ENCODE results near the gene KCNJ9. TPM values are rescaled to one million over a fixed set of nuclear protein-coding genes. Genes with fewer than 3 reads are reported as not detected.

Gene KCNJ9
- total RNA-seq, 5 donors from 2014 or later (not counting 1 experiment from before 2014, with no cell fraction given), result not detected

DNA sequence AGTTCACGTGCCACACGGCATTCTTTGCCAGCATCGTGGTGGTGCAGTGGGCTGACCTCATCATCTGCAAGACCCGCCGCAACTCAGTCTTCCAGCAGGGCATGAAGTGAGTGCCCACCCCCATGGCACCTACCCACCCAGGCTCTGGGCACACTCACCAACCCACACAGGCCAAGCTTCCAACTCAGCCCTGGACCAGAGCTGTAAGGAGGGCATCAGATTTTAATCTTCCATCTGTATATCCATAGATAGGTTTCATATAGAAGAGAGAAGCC is 55.5 kb downstream of the KCNJ9 start:
- peaks cover 11 to 13% of the 10 kb centered on the region in 2 donors for H3K27me3 Mint-ChIP-seq
- WGBS (ENCODE audit: insufficient coverage), result 88% methylated on average over 3 of the region's 5 CpGs
- H3K9me3 Mint-ChIP-seq, result no peaks in the 10 kb centered on the region
- H3K36me3 ChIP-seq (ENCODE audit: control insufficient read depth in 2 of 2, extremely low read depth in 1 of 2, insufficient read depth in 1 of 2, low read length in 1 of 2), result no peaks in the 10 kb centered on the region
- DNase-seq (no peak), ATAC-seq (replicated peaks in 1 of 4) (no peak)
- H3K36me3 Mint-ChIP-seq, result no peaks in the 10 kb centered on the region
- no peaks in the 10 kb centered on the region for H3K9me3 ChIP-seq
- no peak overlapping the region for H3K4me3 ChIP-seq (ENCODE audit: control insufficient read depth in 1 of 2, extremely low read depth in 1 of 2, low read length in 1 of 2)
- no peaks in the 10 kb centered on the region for H3K4me1 ChIP-seq (ENCODE audit: control insufficient read depth in 1 of 2, extremely low read depth in 1 of 2, insufficient read depth in 2 of 2, low read length in 2 of 2)
- H3K27ac ChIP-seq (ENCODE audit: low read length), result no peak overlapping the region
- no peak overlapping the region for H3K4me3 Mint-ChIP-seq
- no peaks in the 10 kb centered on the region for H3K4me1 Mint-ChIP-seq
- ChIA-PET CTCF (no interaction called here), POLR2A (no interaction called here)
- H3K27ac Mint-ChIP-seq, result no peak overlapping the region
- peaks cover 0 to 30% of the 10 kb centered on the region in 2 experiments for H3K27me3 ChIP-seq (replicated peaks in 1 of 2; ENCODE audit: control insufficient read depth in 2 of 2, extremely low read depth in 1 of 2, insufficient read depth in 2 of 2, low read length in 1 of 2)

DNA sequence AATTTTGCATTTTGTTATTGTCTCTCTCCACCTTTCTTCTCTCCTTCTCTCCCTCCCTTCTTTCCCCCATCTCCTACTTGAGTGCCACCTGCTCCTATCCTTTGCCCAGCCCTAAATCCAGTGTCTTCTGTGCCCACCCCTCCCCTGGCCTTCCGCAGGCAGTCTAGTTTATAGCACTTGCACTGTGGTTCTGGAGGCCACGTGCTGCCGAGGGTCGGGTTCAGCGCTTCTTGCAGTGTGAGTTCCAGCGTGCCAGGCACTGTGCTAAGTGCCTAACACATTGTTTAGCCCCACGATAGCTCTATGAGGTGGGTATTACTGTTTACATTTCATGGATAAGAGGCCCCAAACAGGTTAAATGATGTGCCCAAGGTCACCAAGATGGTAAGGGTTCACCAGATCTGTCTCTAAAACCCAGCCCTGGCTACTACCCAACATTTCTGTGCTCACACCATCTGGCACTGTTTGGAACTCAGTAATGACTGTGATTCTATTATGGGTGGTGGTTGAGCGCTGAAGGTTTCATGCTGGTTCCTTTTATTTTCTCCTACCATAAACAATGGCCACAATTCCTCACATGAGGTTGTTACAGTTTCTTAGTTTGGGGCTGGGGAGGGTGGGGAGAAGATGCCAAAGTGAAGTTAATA is 56.0 kb downstream of the KCNJ9 start:
- ChIA-PET CTCF (no interaction called here), POLR2A (no interaction called here)
- Histone ChIP-seq H3K4me3 (ENCODE audit: control insufficient read depth in 1 of 2, extremely low read depth in 1 of 2, low read length in 1 of 2) (no peak overlapping the region), H3K36me3 (ENCODE audit: control insufficient read depth in 2 of 2, extremely low read depth in 1 of 2, insufficient read depth in 1 of 2, low read length in 1 of 2) (no peaks in the 10 kb centered on the region), H3K9me3 (no peaks in the 10 kb centered on the region), H3K4me1 (ENCODE audit: control insufficient read depth in 1 of 2, extremely low read depth in 1 of 2, insufficient read depth in 2 of 2, low read length in 2 of 2) (no peaks in the 10 kb centered on the region), H3K27ac (ENCODE audit: low read length) (no peak overlapping the region), H3K27me3 (replicated peaks in 1 of 2; ENCODE audit: control insufficient read depth in 2 of 2, extremely low read depth in 1 of 2, insufficient read depth in 2 of 2, low read length in 1 of 2) (peaks cover 0 to 32% of the 10 kb centered on the region in 2 experiments)
- 72% methylated on average over 7 of the region's 8 CpGs for WGBS (ENCODE audit: insufficient coverage)
- Mint-ChIP-seq H3K27me3 (peaks cover 12 to 17% of the 10 kb centered on the region in 2 donors), H3K27ac (no peak overlapping the region), H3K4me1 (no peaks in the 10 kb centered on the region), H3K9me3 (no peaks in the 10 kb centered on the region), H3K4me3 (no peak overlapping the region), H3K36me3 (no peaks in the 10 kb centered on the region)
- DNase-seq (no peak), ATAC-seq (replicated peaks in 1 of 4) (no peak)

DNA sequence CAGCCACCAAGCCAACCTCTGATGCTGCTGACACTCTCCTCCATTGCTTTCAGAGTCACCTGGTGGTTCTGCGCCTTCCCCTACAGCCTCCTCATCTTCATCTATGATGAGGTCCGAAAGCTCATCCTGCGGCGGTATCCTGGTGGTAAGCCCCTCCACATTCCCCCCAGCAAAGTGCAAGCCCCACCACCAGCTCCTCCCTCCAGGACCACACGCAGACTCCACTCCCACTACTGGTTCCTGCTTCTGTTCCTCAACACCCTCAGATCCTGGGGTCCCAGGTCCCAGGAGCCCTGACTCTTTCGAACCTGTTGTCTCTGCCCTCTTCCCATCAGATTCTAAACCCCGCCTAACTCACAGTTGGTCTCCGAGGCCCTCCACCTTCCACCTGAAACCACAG is 58.5 kb downstream of the KCNJ9 start:
- Mint-ChIP-seq H3K27me3 (peaks cover 23 to 33% of the 10 kb centered on the region in 2 donors), H3K9me3 (no peaks in the 10 kb centered on the region), H3K4me3 (no peak overlapping the region), H3K36me3 (no peaks in the 10 kb centered on the region), H3K4me1 (no peaks in the 10 kb centered on the region), H3K27ac (no peak overlapping the region)
- ChIA-PET POLR2A (no interaction called here), CTCF (no interaction called here)
- ATAC-seq (replicated peaks in 1 of 4) (no peak), DNase-seq (no peak)
- Histone ChIP-seq H3K4me1 (ENCODE audit: control insufficient read depth in 1 of 2, extremely low read depth in 1 of 2, insufficient read depth in 2 of 2, low read length in 2 of 2) (no peaks in the 10 kb centered on the region), H3K27ac (ENCODE audit: low read length) (no peak overlapping the region), H3K4me3 (ENCODE audit: control insufficient read depth in 1 of 2, extremely low read depth in 1 of 2, low read length in 1 of 2) (no peak overlapping the region), H3K36me3 (ENCODE audit: control insufficient read depth in 2 of 2, extremely low read depth in 1 of 2, insufficient read depth in 1 of 2, low read length in 1 of 2) (no peaks in the 10 kb centered on the region), H3K27me3 (replicated peaks in 1 of 2; ENCODE audit: control insufficient read depth in 2 of 2, extremely low read depth in 1 of 2, insufficient read depth in 2 of 2, low read length in 1 of 2) (peaks cover 0 to 32% of the 10 kb centered on the region in 2 experiments), H3K9me3 (no peaks in the 10 kb centered on the region)
- 92% methylated on average over 4 of the region's 8 CpGs for WGBS (ENCODE audit: insufficient coverage)

Other genes with a start within 250 kb of the KCNJ9 start
- gene VSIG8, start 218.9 kb upstream of the KCNJ9 start, total RNA-seq, result not detected
- gene CFAP45, start 181.4 kb upstream of the KCNJ9 start, total RNA-seq, result 1 to 10 TPM; 1.2 to 4.7 (median 1.5) TPM
- gene TAGLN2, start 156.0 kb upstream of the KCNJ9 start, total RNA-seq, result 100 to 1,000 TPM; 210 to 372 (median 245) TPM
- under 1 TPM in 3 of 5 donors, not detected in 2; 0.06 to 0.16 (median 0.12) TPM for gene IGSF9, start 135.9 kb upstream of the KCNJ9 start, total RNA-seq
- gene SLAMF9, start 127.3 kb upstream of the KCNJ9 start, total RNA-seq, result not detected
- 1 to 10 TPM; 3.2 to 9.7 (median 8.4) TPM for gene PIGM, start 49.5 kb upstream of the KCNJ9 start, total RNA-seq
- under 1 TPM in 1 of 5 donors, not detected in 4; 0.22 TPM for gene KCNJ10, start 11.4 kb upstream of the KCNJ9 start, total RNA-seq
- 10 to 100 TPM; 41.8 to 71.5 (median 62.2) TPM for gene IGSF8, start 17.1 kb downstream of the KCNJ9 start, total RNA-seq
- under 1 TPM in 2 of 5 donors, not detected in 3; 0.10 to 0.26 TPM for gene ATP1A2, start 34.2 kb downstream of the KCNJ9 start, total RNA-seq
- gene ATP1A4, start 70.1 kb downstream of the KCNJ9 start, total RNA-seq, result not detected
- not detected for gene CASQ1, start 109.0 kb downstream of the KCNJ9 start, total RNA-seq
- 10 to 100 TPM; 12.3 to 27.5 (median 15.9) TPM for gene PEA15, start 123.8 kb downstream of the KCNJ9 start, total RNA-seq
- 100 to 1,000 TPM; 173 to 221 (median 209) TPM for gene DCAF8, start 181.0 kb downstream of the KCNJ9 start, total RNA-seq
- gene PEX19, start 203.6 kb downstream of the KCNJ9 start, total RNA-seq, result 10 to 100 TPM; 49.8 to 59.5 (median 53.3) TPM